ENCODE measurements around the gene ERCC2.
A peak's percentile ranks its signal among the peaks of the same experiment; 100 is the strongest.
"Not testable (repeated sequence)": the region's sequence is repeated elsewhere in the genome, so short reads cannot be mapped to it uniquely, and the experiment has no call there.

ERCC2 gene

DNA sequence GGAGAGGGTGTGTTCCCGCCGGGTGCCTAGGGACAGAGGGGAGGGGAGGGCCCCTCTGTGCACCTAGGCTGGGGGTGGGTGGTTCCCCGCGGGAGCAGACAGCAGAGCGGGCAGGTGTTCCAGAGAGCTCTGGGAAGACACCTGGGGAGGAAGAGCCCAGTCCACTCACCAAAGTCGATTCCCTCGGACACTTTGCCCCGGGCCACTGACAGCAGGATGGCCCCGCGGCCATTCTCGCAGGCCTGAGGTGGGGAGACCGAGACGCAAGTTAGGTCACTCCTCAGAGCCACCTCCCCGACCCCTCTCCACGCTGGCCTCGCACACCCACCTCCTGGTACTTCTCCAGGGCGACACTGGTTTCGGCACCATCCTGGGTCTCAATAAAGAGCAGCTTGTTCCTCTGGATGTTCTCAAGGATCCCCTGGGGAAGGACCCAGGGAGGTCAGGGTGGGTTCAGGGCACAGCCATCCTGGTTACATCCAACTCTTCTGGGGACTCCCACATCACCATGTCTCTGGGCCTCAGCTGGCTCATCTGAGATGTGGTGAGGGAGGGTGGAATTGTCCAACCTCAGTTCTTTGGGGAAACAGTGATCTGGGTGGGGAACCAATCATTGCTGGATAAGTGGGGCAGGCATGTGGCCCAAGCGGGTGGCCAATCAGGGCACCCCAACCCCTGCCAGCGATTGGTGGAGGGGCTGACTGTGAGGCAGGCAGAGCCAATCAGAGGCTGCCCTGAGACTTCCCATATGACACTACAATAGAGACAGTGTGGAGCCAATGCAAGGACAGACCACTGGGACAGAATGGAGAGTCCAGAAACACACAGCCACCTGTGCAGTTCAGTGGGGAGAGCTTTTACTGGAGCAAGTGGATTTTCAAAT is 17.2 kb downstream of the ERCC2 start:
- DNase-seq: no peak

GRCh38 chr19:45352471-45352870 is 17.9 kb downstream of the ERCC2 start:
- DNase-seq: no peak

DNA sequence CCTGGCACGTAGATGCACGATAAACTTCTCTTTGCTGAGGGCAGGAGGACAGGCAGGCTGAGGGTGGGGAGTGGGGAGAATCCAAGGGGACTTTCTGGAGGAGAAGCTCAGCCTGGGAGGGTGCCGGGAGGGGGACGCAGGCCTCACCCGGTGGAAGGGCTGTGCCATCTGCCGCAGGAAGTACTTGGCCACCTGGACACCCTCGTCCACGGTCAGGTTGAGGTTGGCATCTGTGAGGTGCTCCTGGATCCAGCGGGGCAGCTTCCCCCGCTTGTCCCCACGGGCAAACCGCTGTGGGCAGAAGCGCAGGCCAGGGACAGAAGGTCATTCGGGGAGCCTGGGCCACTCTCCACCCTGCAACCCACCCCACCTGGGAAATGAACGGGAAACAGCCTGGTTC is 18.3 kb downstream of the ERCC2 start:
- DNase-seq: no peak

GRCh38 chr19:45351401-45351952 is 18.9 kb downstream of the ERCC2 start:
- no peak for DNase-seq

DNA sequence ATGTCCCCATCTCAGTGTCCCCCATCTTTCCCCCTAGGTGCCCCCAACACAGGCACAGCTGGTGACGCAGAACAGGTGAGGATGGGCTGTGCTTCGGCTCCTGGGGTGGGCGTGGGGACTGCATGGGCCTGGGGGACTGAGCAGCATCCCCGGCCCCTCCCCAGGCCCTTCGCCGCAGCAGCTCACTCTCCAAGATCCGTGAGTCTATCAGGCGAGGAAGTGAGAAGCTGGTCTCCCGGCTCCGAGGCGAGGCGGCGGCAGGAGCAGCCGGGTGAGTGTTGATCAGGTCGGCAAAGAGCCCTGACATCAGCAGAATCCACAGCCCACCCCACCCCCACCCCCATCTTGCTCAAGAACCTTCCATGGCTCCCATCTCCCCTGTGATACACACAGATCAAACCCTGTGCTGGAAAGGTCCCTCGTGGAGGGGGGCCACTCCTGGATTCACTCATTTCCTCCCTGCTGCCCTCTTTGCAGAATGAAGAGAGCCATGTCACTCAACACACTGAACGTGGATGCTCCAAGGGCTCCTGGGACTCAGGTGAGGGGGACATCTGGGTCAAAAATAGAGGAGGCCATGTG is 19.8 kb downstream of the ERCC2 start:
- no peak for DNase-seq

GRCh38 chr19:45349430-45349941 is 20.9 kb downstream of the ERCC2 start:
- DNase-seq: no peak

DNA sequence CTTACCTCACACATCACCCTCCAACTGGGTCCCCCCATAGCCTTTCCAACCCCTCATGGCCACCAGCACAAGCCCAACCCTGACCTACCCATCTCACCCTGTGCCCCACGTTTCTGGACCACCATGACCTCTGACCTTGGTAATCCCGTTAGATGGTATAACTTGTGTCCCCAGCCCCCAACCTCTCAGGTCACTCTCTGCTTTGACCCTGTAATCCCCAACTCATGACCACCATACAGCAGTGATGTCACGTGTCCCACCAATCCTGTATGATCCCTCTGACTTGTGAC is 21.3 kb downstream of the ERCC2 start:
- no peak for DNase-seq

GRCh38 chr19:45348367-45349125 is 21.8 kb downstream of the ERCC2 start:
- DNase-seq: no peak

GRCh38 chr19:45347570-45348366 is 22.6 kb downstream of the ERCC2 start:
- DNase-seq: no peak

DNA sequence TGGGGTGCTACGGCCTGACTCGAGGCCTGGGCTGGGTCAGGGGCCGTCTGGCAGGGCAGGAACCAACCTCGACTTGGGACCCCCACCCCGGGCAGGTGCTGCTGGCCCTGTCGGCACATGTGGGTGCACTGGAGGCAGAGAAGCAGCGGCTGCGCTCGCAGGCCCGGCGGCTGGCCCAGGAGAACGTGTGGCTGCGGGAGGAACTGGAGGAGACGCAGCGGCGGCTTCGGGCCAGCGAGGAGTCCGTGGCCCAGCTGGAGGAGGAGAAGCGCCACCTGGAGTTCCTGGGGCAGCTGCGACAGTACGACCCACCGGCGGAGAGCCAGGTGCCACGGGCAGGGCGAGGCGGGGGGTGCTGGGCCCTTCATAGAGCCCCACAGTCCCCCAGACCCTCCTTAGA is 23.9 kb downstream of the ERCC2 start:
- no peak for DNase-seq

DNA sequence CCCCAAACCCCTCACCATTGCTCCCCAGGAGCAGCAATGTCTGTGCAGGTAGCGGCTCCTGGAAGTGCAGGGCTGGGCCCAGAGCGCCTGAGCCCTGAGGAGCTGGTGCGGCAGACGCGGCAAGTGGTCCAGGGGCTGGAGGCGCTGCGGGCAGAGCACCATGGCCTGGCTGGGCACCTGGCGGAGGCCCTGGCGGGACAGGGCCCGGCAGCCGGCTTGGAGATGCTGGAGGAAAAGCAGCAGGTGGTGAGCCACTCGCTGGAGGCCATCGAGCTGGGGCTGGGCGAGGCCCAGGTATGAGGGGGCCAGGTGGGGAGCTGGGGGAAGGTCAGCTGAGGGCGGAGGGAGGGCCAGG is 24.9 kb downstream of the ERCC2 start:
- no peak for DNase-seq

GRCh38 chr19:45344621-45345505 is 25.5 kb downstream of the ERCC2 start:
- no peak for DNase-seq

- DNase-seq: no peak
Observed at GRCh38 chr19:45342911-45343310, 27.5 kb downstream of the ERCC2 start.

DNA sequence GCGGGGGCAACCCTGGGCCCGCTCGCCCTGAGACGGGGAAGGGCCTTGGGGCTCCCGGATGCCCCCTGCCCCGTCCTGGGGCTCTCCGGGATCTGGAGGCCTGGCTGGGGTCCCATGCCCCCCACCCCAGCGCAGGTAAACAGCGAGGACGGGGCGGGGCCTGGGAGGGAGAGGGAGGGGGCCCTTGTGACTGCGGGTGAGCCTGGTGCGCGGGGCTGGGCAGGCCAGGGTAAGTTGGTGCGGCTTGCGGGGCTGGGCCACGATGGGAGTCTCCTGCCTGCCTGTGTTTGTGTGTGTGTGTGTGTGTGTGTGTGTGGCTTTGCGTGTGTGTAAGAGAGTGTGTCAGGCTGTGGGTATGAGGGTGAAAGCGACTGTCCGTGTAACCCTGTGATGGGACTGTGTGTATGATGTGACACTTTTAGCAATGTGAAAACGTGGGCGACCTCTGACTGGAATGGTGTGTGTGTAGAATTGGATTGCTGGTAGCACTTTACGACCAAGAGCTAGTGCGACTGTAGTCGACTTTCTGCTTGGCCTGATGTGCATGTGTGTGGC is 29.4 kb downstream of the ERCC2 start:
- DNase-seq: no peak

GRCh38 chr19:45340232-45340898 is 30.0 kb downstream of the ERCC2 start, which contains the start of gene KLC3:
TSS of gene KLC3 (plus strand) at chr19:45340750. CDS start at chr19:45345542, 4,792 bp downstream.
- peak; percentile 68 for DNase-seq

DNA sequence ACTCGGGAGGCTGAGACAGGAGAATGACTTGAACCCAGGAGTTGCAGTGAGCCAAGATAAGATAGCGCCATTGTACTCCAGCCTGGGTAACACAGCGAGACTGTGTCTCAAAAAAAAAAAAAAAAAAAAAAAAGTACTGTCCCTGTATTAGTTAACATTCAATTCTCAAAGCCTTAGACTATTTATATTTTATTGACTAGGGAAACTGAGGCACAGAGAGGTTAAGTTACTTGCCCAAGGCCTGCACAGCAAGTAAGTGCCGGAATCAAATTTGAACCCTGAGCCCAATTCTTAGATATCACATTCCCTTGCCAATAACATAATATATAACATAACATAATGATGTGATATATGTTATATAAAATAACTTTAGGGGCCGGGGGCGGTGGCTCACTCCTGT is 30.7 kb downstream of the ERCC2 start:
- DNase-seq: no peak

DNA sequence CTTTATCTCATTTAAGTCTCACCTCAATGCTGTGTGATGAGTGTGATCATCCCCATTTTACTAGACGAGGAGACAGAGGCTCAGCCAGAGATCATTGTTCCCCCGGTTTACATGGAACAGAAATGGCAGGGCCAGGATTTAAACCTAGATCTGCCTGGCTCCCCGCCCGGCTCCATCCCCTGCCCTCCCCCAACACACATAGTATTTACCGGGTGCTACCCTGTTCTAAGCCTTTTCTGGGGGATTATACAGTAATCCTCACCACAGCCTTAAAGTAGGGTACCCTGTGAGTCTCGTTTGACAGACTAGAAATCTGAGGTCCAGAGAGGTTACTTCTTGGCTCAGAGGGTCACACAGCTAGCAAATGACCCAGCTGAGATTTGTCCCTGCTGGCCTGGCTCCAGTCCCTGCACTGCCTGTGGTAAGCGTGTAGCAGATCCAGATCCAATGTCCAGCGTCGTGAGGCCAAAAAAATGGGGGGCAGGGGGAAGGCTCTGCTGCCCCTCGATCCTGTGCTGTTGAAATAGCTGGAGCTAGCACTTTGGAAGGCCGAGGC is 33.6 kb downstream of the ERCC2 start:
- no peak for DNase-seq

- DNase-seq: not testable (repeated sequence)
Observed at GRCh38 chr19:45334881-45335280, 35.5 kb downstream of the ERCC2 start.

DNA sequence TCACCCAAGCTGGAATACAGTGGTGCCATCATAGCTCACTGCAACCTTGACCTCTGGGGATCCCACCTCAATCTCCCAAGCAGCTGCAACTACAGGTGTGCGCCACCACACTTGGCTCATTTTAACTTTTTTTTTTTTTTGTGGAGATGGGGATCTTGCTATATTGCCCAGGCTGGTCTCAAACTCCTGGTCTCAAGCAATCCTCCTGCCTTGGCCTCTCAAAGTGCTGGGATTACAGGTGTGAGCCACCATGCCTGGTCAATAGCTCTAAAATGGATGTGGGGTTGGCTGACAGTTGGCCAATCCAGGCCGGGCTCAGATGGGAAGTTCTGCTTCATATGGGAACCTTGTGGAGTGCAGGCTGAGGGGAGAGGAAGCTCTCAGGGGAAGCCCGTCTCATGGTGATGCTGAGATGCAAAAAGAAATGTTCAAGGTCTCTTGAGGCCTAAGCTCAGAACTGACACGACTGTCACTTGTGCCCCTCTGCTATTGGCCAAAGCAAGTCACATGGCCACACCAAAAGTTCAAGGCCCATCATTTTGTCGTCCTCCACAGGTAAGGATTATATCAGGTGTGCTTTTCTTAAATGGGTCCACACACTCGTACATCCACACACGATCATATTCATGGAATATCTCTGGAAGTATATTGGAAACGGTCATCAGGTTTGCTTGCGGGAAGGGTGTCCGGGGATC is 36.6 kb downstream of the ERCC2 start:
- DNase-seq: no peak

DNA sequence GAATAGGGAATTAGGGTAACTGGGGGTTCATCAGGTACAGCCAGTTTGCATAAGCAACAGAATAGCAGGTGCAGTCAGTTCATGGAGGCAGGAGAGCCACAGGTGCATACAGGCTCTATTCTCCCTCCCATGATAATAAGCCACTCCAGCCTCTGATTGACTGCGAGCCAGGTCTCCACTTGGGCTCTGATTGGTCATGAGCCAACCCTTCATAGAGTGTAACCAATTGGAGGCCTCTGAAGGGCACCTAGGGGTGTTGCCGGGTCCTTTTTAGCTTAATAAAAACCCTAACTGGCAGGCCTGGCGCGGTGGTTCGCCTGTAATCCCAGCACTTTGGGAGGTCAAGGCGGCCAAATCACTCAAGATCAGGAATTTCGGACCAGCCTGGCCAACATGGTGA is 39.0 kb downstream of the ERCC2 start:
- DNase-seq: no peak

All from activated CD8-positive, alpha-beta memory T cell treated with anti-CD3 and anti-CD28 coated beads for 24 hours (primary cell).